Gastrocnemius medialis (tissue), 4 donors: ENCODE data around the gene LAMC3.

Experiments used
- POLR2A ChIP-seq, 2 donors: fragments of 450-650 bp; IDR thresholded peaks; one replicate each; pipeline ENCODE4 v1.6.1; 2017; ENCODE audit warnings: antibody characterized with exemption in 2 of 2, mild to moderate bottlenecking in 2 of 2, moderate library complexity in 2 of 2
- TF ChIP-seq, protein P1 (sequence below), 5 experiments: fragments of 450-650 bp in 3 of 5; fragments of 200-600 bp in 2 of 5; sonication (generic) in 2 of 5; IDR thresholded peaks in 4 of 5; conservative IDR thresholded peaks in 1 of 5; 1 replicate in 4 of 5; 2 replicates in 1 of 5; pipeline ENCODE4 v1.5.1; 2016 to 2019; ENCODE audit warnings: antibody characterized with exemption in 5 of 5, mild to moderate bottlenecking in 3 of 5, moderate library complexity in 3 of 5

GRCh38 chr9:131008563-131008908, 438 bp upstream of the LAMC3 start:
- TF ChIP-seq, protein P1, sequence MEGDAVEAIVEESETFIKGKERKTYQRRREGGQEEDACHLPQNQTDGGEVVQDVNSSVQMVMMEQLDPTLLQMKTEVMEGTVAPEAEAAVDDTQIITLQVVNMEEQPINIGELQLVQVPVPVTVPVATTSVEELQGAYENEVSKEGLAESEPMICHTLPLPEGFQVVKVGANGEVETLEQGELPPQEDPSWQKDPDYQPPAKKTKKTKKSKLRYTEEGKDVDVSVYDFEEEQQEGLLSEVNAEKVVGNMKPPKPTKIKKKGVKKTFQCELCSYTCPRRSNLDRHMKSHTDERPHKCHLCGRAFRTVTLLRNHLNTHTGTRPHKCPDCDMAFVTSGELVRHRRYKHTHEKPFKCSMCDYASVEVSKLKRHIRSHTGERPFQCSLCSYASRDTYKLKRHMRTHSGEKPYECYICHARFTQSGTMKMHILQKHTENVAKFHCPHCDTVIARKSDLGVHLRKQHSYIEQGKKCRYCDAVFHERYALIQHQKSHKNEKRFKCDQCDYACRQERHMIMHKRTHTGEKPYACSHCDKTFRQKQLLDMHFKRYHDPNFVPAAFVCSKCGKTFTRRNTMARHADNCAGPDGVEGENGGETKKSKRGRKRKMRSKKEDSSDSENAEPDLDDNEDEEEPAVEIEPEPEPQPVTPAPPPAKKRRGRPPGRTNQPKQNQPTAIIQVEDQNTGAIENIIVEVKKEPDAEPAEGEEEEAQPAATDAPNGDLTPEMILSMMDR (IDR thresholded peaks at IDR 0.05 in 4 of 5, conservative IDR thresholded peaks at IDR 0.05 in 1 of 5), result no peak
- TF ChIP-seq POLR2A (IDR thresholded peaks at IDR 0.05), result no peak
